ENCODE measurements around the gene FOXL2NB.

DNA sequence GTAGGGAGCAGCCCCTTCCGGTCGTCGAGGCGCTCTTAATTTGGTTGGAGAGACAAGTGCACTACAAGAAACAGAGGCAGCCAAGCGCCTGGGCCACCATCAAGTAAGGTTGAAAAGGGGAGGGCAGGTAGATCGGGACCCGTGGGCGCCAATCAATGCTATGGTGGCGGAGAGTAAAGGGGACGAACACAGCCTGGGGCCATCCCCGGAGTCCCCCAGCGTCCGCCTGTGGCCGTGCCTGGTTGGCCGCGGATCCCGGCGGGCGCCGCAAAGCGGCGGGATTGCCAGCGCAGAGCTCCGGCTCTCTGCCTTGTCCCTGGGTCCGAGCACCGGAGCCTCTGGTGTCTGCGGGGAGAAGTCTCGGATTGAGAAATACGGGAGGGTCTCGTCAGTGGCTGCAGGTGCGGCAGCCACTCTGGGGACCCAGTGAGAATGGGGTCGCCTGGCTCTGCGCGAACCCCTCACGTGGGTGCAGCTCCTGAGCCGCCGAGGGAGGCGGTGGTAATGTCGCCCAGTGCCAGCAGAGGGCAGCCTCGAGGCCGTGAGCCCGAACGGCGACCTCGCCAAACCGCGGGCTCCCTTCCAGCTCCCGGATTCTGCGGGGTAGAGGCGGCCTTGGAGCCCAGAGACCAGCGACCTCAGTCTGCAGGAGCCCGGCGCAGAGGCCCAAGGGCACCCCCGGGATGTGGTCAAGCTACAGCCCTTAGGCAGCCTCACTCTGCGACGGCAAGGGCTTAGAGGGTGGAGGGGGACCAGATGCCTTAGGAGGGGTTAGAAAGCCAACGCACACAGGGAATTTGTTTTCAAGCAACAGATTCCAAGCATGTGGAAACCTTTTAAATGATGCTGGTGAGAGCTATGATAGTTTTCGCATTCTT is 10.9 kb upstream of the FOXL2NB start:
- TF ChIP-seq, protein P1, sequence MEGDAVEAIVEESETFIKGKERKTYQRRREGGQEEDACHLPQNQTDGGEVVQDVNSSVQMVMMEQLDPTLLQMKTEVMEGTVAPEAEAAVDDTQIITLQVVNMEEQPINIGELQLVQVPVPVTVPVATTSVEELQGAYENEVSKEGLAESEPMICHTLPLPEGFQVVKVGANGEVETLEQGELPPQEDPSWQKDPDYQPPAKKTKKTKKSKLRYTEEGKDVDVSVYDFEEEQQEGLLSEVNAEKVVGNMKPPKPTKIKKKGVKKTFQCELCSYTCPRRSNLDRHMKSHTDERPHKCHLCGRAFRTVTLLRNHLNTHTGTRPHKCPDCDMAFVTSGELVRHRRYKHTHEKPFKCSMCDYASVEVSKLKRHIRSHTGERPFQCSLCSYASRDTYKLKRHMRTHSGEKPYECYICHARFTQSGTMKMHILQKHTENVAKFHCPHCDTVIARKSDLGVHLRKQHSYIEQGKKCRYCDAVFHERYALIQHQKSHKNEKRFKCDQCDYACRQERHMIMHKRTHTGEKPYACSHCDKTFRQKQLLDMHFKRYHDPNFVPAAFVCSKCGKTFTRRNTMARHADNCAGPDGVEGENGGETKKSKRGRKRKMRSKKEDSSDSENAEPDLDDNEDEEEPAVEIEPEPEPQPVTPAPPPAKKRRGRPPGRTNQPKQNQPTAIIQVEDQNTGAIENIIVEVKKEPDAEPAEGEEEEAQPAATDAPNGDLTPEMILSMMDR (IDR thresholded peaks at IDR 0.05), result peak; percentile 45 to 87 (median 81)
- no peak for TF ChIP-seq POLR2AphosphoS5 (IDR thresholded peaks at IDR 0.05)
